Glutamatergic neuron (in vitro differentiated cells): Measurements from ENCODE around the gene GLA. TPM values are rescaled to one million over a fixed set of nuclear protein-coding genes. Genes with fewer than 3 reads are reported as not detected.
A peak's percentile ranks its signal among the peaks of the same experiment; 100 is the strongest.

Source experiments
- DNase-seq: peaks from one replicate; pipeline ENCODE4 v3.0.0; 2022
- H3K27ac Mint-ChIP-seq: one replicate; pipeline ENCODE4 v1.8.0; 2020; ENCODE audit warnings: mild to moderate bottlenecking, mixed read lengths, inconsistent platforms; ENCODE audit not compliant: unreplicated experiment
- H3K27me3 Mint-ChIP-seq: one replicate; pipeline ENCODE4 v1.8.0; 2020; ENCODE audit warnings: mild to moderate bottlenecking, moderate library complexity, mixed read lengths, inconsistent platforms; ENCODE audit not compliant: unreplicated experiment
- H3K36me3 Mint-ChIP-seq: one replicate; pipeline ENCODE4 v1.8.0; 2020; ENCODE audit warnings: mild to moderate bottlenecking, mixed read lengths, inconsistent platforms; ENCODE audit not compliant: unreplicated experiment
- H3K4me1 Mint-ChIP-seq: one replicate; pipeline ENCODE4 v1.8.0; 2020; ENCODE audit warnings: mild to moderate bottlenecking, low read depth, mixed read lengths, inconsistent platforms; ENCODE audit not compliant: unreplicated experiment
- H3K4me3 Mint-ChIP-seq: one replicate; pipeline ENCODE4 v1.8.0; 2020; ENCODE audit warnings: mild to moderate bottlenecking, mixed read lengths, inconsistent platforms; ENCODE audit not compliant: unreplicated experiment
- H3K9me3 Mint-ChIP-seq: one replicate; pipeline ENCODE4 v1.8.0; 2020; ENCODE audit warnings: mild to moderate bottlenecking, moderate library complexity, mixed read lengths, inconsistent platforms; ENCODE audit not compliant: unreplicated experiment
- total RNA-seq: library from RNA; stranded (reverse); fragmentation: NEBNext Ultra II Directional; extraction: Animal tissue kit (Norgen Biotek cat#: 25700); gene quantifications from one replicate; pipeline ENCODE4 v1.2.1, GENCODE V29; 2021; ENCODE audit not compliant: unreplicated experiment
- TF ChIP-seq, protein P1 (sequence below): fragments of 200-600 bp; sonication (generic); IDR thresholded peaks from one replicate; pipeline ENCODE4 v1.5.0; 2021; ENCODE audit not compliant: partially characterized antibody, unreplicated experiment

Gene GLA
- total RNA-seq, 1 donor from 2014 or later = 29.4 TPM

DNA sequence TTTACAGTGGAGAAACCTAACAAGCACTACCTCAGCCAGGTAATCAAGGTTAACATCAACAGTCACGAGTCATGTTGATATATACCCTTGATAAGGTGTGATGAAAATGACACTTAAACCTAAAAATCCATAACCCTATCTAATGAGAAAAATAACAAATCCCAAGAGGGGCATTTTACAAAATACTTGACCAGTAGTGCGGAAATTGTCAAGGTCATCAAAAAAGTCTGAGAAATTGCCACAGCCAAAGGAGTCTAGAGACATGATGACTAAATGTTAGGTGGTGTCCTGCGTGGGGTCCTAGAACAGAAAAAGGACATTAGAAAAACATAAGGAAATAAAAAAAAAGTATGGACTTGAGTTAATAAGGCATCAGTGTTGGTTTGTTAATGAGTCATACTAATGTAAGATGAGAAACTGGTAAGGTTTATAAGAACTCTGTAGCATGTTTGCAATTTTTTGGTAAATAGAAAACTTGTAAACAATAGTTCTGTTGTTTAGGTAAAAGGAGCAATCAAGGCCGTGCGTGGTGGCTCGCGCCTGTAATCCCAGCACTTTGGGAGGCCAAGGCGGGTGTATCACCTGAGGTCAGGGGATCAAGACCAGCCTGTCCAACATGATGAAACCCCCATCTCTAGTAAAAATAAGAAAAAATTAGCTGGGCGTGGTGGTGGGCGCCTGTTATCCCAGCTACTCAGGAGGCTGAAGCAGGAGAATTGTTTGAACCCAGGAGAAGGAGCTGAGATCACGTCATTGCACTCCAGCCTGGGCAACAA is 14.0 kb downstream of the GLA start:
- peaks cover 2% of the 10 kb centered on the region for H3K9me3 Mint-ChIP-seq
- no peak overlapping the region for H3K4me3 Mint-ChIP-seq
- H3K36me3 Mint-ChIP-seq = no peaks in the 10 kb centered on the region
- TF ChIP-seq, protein P1, sequence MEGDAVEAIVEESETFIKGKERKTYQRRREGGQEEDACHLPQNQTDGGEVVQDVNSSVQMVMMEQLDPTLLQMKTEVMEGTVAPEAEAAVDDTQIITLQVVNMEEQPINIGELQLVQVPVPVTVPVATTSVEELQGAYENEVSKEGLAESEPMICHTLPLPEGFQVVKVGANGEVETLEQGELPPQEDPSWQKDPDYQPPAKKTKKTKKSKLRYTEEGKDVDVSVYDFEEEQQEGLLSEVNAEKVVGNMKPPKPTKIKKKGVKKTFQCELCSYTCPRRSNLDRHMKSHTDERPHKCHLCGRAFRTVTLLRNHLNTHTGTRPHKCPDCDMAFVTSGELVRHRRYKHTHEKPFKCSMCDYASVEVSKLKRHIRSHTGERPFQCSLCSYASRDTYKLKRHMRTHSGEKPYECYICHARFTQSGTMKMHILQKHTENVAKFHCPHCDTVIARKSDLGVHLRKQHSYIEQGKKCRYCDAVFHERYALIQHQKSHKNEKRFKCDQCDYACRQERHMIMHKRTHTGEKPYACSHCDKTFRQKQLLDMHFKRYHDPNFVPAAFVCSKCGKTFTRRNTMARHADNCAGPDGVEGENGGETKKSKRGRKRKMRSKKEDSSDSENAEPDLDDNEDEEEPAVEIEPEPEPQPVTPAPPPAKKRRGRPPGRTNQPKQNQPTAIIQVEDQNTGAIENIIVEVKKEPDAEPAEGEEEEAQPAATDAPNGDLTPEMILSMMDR = no peak
- peaks cover 2% of the 10 kb centered on the region for H3K27me3 Mint-ChIP-seq
- no peak overlapping the region for H3K27ac Mint-ChIP-seq
- peaks cover 1% of the 10 kb centered on the region for H3K4me1 Mint-ChIP-seq
- no peak for DNase-seq

DNA sequence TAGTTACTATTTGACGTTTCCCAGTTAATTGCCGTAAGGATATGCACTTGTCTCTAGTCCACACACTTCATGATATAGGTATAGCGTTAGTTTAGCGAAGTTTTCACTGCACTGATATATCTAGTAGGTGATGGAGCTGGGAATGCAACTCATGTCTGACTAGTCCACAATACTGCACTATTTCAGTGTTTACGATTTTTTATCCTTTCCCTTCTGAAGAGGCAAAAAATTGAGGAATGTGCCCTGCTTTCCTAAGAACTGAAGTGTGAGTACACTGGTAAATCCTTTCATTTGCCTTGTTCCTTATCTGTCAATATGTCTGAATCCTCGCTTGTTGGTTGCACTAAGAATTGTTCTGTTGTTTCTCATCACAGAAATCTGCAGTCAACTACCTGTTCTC is 15.9 kb downstream of the GLA start:
- Mint-ChIP-seq H3K9me3 (peaks cover 2% of the 10 kb centered on the region), H3K36me3 (no peaks in the 10 kb centered on the region), H3K27me3 (peaks cover 2% of the 10 kb centered on the region), H3K4me3 (peak overlapping the region; percentile 94), H3K27ac (peak overlapping the region; percentile 93), H3K4me1 (peaks cover 1% of the 10 kb centered on the region)
- no peak for DNase-seq
- TF ChIP-seq, protein P1 = no peak

DNA sequence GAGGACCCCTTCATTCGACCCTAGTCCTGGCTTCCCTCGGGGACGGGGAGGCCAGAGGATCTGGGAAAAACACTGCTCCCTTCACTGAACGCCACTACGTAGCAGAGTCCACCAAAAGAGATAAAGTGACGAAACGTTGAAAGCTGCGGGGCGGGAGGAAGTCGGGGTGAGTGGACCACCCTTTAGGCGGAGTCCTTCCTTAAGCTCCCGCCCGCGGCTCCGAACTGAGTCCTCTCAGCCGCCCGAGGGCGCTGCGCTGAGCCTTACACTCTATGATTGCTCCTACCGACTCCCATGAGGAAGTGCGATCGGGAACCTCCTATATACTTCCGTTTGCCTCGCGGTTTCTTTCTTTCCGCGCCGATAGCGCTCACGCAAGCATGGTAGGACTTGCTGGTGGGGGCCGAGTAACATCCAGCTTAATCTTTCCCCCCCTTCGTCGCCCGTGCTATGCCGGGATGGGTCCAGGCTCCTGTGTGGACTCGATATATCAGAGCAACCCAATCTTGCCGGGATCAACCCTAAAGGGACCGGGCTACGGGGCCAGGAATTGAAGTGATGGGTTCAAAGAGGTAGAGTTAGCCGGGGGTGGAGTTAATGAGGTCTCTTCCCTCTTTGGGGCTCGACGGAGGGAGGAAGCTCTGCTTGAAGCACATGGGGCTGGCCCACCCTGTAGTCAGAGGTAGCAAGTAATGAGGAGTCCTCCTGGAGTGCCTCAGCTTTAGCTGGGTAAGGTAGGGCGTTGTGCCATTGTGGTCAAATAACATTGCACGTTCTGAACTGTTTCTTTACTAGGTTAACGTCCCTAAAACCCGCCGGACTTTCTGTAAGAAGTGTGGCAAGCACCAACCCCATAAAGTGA is 16.8 kb downstream of the GLA start, which contains the start of gene RPL36A:
RPL36A (plus strand) TSS at position 348 of the 862 bp plus-strand sequence; CDS start at position 381, 33 bp downstream.
- Mint-ChIP-seq H3K4me3 (peak within 1 kb of the TSS; percentile 94), H3K36me3 (no peaks in the 10 kb centered on the region), H3K27ac (peak within 1 kb of the TSS; percentile 93), H3K27me3 (peaks cover 4% of the 10 kb centered on the region), H3K9me3 (peaks cover 2% of the 10 kb centered on the region), H3K4me1 (peaks cover 1% of the 10 kb centered on the region)
- peak; percentile 84 for DNase-seq
- TF ChIP-seq, protein P1 = peak; percentile 23

DNA sequence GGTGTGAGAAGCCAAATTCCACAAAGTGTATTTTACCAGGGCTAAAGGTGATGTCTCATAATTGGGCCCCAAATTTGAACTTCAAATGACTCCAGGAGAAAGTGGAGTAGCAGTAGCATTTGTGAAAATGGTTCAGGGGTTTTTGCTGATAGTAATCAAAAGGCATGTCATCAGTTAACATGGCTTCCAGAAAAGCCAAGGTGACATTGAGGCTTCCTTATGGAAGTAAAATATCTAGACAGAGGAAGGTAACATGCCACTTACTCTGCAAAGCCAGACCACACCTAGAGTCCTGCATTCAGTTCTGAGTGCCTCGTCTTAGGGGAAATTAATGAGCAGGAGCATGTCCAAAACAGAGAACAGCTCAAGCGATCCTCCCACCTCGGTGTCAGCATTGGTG is 19.1 kb downstream of the GLA start:
- no peak for DNase-seq
- peaks cover 2% of the 10 kb centered on the region for H3K9me3 Mint-ChIP-seq
- no peak overlapping the region for H3K27ac Mint-ChIP-seq
- no peaks in the 10 kb centered on the region for H3K36me3 Mint-ChIP-seq
- H3K4me1 Mint-ChIP-seq = peaks cover 1% of the 10 kb centered on the region
- peaks cover 4% of the 10 kb centered on the region for H3K27me3 Mint-ChIP-seq
- TF ChIP-seq, protein P1 = no peak
- no peak overlapping the region for H3K4me3 Mint-ChIP-seq
